Mesodermal cell (in vitro differentiated cells): ENCODE measurements around the gene IGSF21.

Source experiments
- H3K27ac ChIP-seq: 2 replicates; pipeline ENCODE4 v1.7.0; 2013; ENCODE audit warnings: mild to moderate bottlenecking, low read depth, low read length, moderate library complexity; ENCODE audit not compliant: severe bottlenecking
- H3K36me3 ChIP-seq: 2 replicates; pipeline ENCODE4 v1.7.1; 2013; ENCODE audit warnings: mild to moderate bottlenecking, low read length, moderate library complexity; ENCODE audit not compliant: control insufficient read depth, insufficient read depth
- H3K4me1 ChIP-seq: one replicate; pipeline ENCODE4 v1.7.1; 2013; ENCODE audit warnings: mild to moderate bottlenecking, low read length; ENCODE audit not compliant: insufficient read depth, control insufficient read depth, poor library complexity, severe bottlenecking
- H3K4me3 ChIP-seq: 2 replicates; pipeline ENCODE4 v1.7.0; 2013; ENCODE audit warnings: low read length, control low read depth, mild to moderate bottlenecking; ENCODE audit not compliant: insufficient read depth, poor library complexity, severe bottlenecking; ENCODE audit errors: extremely low read depth
- H3K9me3 ChIP-seq: 2 replicates; pipeline ENCODE4 v1.7.1; 2013; ENCODE audit warnings: mild to moderate bottlenecking, low read length, moderate library complexity; ENCODE audit not compliant: control insufficient read depth
- WGBS, 2 experiments: methylation state at CpG; one replicate each; pipeline ENCODE4 v1.1.5; 2013; ENCODE audit warnings: missing lambda C conversion rate in 2 of 2; ENCODE audit not compliant: insufficient coverage in 2 of 2; 5-methylcytosine and 5-hydroxymethylcytosine counted together

The IGSF21 gene

DNA sequence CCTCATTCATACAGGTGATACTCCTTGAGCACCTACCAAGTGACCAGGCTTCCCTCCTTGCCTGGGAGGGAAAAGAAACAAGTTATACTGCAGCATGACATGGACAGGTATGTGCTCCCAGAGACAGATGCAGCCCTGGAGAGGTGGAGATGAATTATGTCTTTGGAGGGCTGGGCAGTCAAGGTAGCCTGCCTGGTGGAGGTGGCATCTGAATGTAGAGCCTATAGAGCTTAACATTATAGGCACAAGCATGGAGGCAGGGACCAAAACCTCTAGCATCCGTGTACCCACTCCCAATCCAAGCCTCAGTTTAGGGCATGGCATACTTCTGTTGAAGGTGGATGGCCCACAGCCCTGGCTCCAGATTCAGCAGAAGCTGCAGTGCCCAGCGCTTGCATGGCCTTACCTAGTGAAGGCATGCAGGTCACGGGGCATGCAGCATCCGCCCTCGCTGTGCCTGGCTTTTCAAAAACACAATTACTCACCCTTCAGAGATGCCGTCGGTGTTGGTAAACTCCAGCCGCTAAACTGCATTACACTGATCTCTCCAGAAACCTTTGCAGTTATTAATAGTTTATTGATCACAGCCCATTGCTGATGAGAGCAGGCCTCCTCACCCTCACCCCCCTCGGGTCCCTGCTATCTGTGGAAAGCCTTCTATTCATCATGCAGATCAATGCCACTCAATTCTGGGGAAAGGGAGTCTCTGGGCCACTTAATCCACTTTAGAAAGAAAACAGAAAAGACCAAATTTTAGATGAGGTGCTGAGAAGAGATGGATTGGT is 222.1 kb downstream of the IGSF21 start:
- H3K27ac ChIP-seq = no peak overlapping the region
- H3K9me3 ChIP-seq = no peaks in the 10 kb centered on the region
- 84 to 86% methylated on average over 4 to 8 of the region's 9 CpGs for WGBS, 2 experiments
- H3K4me3 ChIP-seq = no peak overlapping the region
- H3K36me3 ChIP-seq = no peaks in the 10 kb centered on the region
- H3K4me1 ChIP-seq = peaks cover 3% of the 10 kb centered on the region

GRCh38 chr1:18332576-18332975 is 225.0 kb downstream of the IGSF21 start:
- Histone ChIP-seq H3K9me3 (no peaks in the 10 kb centered on the region), H3K27ac (no peak overlapping the region), H3K4me1 (peaks cover 3% of the 10 kb centered on the region), H3K4me3 (no peak overlapping the region), H3K36me3 (no peaks in the 10 kb centered on the region)
- 21 to 23% methylated on average over 4 to 6 of the region's 6 CpGs for whole genome bisulfite sequencing, 2 experiments

DNA sequence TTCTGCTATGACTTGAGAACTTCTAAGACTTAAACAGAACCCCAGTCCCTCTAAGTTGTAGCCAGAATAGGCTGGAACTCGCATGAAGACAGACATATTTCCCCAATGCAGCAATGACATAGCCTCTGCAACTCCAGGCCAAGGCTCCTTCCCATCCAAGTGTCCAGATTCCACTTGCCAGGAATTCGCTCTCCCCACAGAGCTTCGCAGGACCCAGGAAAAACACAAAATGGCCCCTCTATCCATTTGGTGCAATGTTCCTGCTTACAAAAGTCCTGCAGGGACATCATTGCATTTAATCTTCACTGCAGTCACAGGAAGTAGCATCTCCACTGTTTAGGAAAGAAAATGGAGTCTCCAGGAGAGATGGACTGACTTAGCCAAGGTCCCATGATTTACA is 225.6 kb downstream of the IGSF21 start:
- Histone ChIP-seq H3K4me3 (no peak overlapping the region), H3K9me3 (no peaks in the 10 kb centered on the region), H3K27ac (no peak overlapping the region), H3K36me3 (no peaks in the 10 kb centered on the region), H3K4me1 (peaks cover 3% of the 10 kb centered on the region)
- 78 to 97% methylated on average over 2 to 3 of the region's 3 CpGs for WGBS, 2 experiments

- WGBS, 2 experiments = 78 to 82% methylated on average over 3 of the region's 4 CpGs
- no peak overlapping the region for H3K4me3 ChIP-seq
- H3K27ac ChIP-seq = no peak overlapping the region
- H3K4me1 ChIP-seq = no peaks in the 10 kb centered on the region
- no peaks in the 10 kb centered on the region for H3K36me3 ChIP-seq
- no peaks in the 10 kb centered on the region for H3K9me3 ChIP-seq
These were observed 229.2 kb downstream of the IGSF21 start for GRCh38 chr1:18336801-18337200.

DNA sequence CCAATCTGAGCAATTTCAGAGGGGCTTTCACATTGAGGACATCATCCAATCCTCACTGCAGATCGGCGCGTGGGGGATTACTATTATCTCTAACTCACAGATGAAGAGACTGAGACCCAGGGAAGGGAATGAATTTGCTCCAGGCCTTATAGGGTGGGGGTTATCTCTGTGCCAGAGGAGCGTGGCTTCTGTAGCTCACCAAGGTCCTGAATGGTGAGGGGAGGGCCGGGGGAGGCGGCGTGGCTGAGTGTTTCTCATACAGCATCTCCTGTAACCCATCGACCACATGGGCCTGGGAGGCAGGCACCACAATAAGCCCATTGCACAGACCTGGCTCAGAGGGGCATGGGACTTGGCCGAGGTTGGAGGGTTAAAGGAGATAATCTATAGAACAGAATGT is 230.2 kb downstream of the IGSF21 start:
- no peak overlapping the region for H3K27ac ChIP-seq
- 88% methylated on average over 5 of the region's 9 CpGs; no CpG with 5 or more reads in 1 of the 2 experiments for WGBS, 2 experiments
- no peaks in the 10 kb centered on the region for H3K9me3 ChIP-seq
- H3K36me3 ChIP-seq = no peaks in the 10 kb centered on the region
- no peaks in the 10 kb centered on the region for H3K4me1 ChIP-seq
- no peak overlapping the region for H3K4me3 ChIP-seq

GRCh38 chr1:18339161-18339560 is 231.6 kb downstream of the IGSF21 start:
- Histone ChIP-seq H3K36me3 (no peaks in the 10 kb centered on the region), H3K4me1 (no peaks in the 10 kb centered on the region), H3K27ac (no peak overlapping the region), H3K4me3 (no peak overlapping the region), H3K9me3 (no peaks in the 10 kb centered on the region)
- 83 to 84% methylated on average over 4 to 8 of the region's 11 CpGs for WGBS, 2 experiments

DNA sequence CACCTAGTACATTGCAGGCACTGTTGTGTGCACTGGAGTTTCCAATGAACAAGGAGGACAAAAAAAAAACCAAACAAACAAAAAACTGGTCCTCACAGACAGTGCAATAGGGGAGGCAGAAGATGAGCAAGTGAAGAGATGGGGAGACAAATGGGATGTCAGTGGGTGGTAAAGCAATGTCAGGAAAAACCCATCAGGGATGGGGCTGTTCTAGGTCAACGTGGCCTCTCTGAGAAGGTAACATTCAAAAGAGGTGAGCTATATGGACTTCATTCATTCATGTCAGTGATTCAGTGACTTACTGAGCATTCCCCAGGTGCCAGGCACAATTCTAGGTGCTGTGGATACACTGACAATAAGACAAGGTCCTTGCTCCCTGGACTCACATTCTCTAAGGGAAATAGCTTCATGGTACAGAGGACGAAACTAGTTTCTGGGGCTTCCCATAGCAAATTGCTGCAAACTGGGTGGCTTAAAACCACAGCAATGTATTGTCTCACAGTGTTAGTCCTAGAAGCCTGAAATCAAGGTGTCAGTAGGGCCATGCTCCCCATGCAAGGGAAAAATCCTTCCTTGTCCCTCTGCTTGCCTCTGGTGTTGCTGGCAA is 232.7 kb downstream of the IGSF21 start:
- H3K4me1 ChIP-seq = no peaks in the 10 kb centered on the region
- no peak overlapping the region for H3K4me3 ChIP-seq
- H3K27ac ChIP-seq = no peak overlapping the region
- H3K9me3 ChIP-seq = no peaks in the 10 kb centered on the region
- 82 to 83% methylated on average over 1 to 2 of the region's 2 CpGs for WGBS, 2 experiments
- no peaks in the 10 kb centered on the region for H3K36me3 ChIP-seq

DNA sequence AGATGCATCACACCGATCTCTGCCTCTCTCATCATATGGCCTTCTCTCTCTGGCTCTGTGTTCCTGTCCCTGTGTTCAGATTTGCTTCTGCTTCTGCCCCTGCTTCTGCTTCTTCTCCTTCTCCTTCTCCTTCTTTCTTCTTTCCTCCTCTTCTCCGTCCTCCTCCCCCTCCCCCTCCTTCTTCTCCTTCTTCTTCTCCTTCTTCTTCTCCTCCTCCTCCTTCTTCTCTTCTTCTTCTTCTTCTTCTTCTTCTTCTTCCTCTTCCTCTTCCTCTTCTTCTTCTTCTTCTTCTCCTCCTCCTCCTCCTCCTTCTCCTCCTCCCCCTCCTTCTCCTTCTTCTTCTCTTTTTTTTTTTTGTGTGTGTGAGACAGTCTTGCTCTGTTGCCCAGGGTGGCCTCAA is 233.2 kb downstream of the IGSF21 start:
- Histone ChIP-seq H3K36me3 (no peaks in the 10 kb centered on the region), H3K27ac (no peak overlapping the region), H3K4me3 (no peak overlapping the region), H3K9me3 (no peaks in the 10 kb centered on the region), H3K4me1 (no peaks in the 10 kb centered on the region)
- 87 to 91% methylated on average over 2 of the region's 2 CpGs for WGBS, 2 experiments

DNA sequence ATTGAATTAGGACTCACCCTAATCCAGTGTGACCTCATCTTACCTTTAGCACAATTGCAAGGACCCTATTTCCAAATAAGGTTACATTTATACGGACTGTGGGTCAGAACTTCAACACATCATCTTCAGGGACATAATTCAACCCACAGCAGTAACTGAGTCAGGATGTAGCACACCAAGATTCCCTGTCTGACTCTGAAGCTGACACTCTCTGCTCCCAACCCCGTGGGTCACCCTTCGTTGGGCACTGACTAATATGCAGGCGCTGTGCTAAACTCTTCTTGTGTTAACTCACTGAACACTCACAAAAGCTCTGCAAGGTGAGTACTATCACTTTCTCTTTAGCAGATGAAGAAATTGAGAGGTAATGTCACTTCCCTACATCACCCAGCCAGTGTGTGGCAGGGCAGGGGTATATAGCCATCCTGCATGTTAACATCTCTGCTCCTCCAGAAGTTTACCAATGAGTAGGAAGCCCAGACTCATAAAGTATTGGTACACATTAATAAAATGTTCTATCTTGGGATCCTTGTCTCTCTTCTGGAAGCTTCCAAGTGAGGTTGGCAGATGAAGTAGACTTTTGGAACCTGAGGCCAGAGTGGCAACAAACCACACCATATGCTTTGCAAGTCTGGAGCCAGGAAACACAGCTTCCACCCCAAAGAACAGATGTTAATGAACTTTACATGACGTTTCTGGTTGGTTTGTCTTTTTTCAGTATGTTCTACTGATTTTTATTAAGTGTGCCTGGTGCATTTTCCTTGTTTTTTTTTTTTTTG is 233.9 kb downstream of the IGSF21 start:
- H3K4me3 ChIP-seq = no peak overlapping the region
- WGBS, 2 experiments = 76 to 90% methylated on average over 2 to 5 of the region's 5 CpGs

DNA sequence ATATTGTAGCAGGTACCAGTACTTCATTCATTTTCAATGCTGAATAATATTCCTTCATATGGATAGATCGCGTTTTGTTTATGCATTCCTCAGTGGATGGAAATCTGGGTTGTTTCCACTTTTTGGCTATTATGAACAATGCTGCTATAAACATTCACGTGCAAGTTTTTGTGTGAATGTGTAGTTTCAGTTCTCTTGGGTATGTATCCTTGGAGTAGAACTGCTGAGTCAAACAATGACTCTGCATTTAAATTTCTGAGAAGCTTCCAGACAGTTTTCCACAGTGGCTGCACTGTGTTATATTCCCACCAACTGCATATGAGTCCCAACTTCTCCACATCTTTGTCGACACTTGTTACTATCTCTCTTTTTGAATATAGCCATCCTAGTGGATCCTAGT is 235.1 kb downstream of the IGSF21 start:
- 100% methylated on average over 1 of the region's 4 CpGs; no CpG with 5 or more reads in 1 of the 2 experiments for whole genome bisulfite sequencing, 2 experiments
- Histone ChIP-seq H3K4me1 (no peaks in the 10 kb centered on the region), H3K27ac (no peak overlapping the region), H3K36me3 (no peaks in the 10 kb centered on the region), H3K9me3 (no peaks in the 10 kb centered on the region), H3K4me3 (no peak overlapping the region)

More for the DNA sequence above, 233.9 kb downstream of the IGSF21 start:
- H3K9me3 ChIP-seq = no peaks in the 10 kb centered on the region
- H3K4me1 ChIP-seq = no peaks in the 10 kb centered on the region
- no peaks in the 10 kb centered on the region for H3K36me3 ChIP-seq
- H3K27ac ChIP-seq = no peak overlapping the region
